ENCODE data around the gene HDAC6.

Gene HDAC6

DNA sequence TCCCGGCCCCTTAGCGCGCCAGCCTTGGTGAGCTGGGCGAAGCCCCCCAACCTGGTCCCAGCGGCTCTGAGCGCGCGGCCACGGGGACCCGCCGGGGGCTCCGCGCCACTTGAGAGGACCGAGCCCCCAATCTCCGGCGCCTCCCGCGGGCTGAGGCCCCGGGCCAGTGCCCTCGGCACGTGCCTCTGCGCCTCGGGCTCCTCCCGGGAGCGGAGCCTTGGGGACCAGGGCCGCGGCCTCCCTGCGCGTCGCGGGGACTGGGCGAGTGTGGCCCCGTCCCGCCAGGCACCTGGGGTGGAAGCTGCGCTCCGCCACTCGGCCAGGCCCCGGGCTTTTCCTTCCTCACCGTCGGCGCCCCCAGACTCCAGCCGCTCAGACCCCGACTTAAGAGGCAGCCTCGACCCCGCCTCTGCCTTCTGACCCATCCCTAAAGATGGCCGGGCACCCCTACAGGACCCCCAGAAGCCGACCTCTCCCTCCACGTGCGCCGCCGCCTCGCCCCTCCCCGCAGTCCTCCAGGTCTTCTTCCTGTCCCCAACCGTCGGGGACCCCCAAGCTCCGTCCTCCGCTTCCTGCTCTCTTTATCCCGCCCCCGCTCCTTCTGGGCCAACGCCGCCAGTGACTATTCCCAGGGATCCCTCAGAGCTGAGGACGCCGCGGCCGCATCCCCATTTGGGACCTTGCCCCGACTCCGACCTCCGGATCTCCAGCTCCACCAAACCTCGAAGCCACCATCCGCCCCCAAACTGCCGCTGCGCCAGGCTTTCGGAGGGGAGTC, 25.2 kb downstream of the HDAC6 start:
- Histone ChIP-seq H3K9ac (ENCODE audit: insufficient read length, low read depth) (no peak overlapping the region), H3K36me3 (ENCODE audit: insufficient read depth, insufficient read length, low read length) (peaks cover 35% of the 10 kb centered on the region), H3K9me3 (ENCODE audit: insufficient read depth, low read length) (no peaks in the 10 kb centered on the region; the same call in 1 of the 2 replicates), H3K27me3 (ENCODE audit: insufficient read depth, insufficient read length) (peaks cover 31% of the 10 kb centered on the region), H3K4me3 (ENCODE audit: insufficient read length, low read depth) (no peak overlapping the region), H3K4me1 (ENCODE audit: insufficient read depth, insufficient read length) (peaks cover 5% of the 10 kb centered on the region)
- no peak for DNase-seq (ENCODE audit: low read depth, low spot score)
- TF ChIP-seq ZNF274 (IDR thresholded peaks at IDR 0.05; ENCODE audit: low read depth, low read length), result no peak
- TF ChIP-seq YY1 (IDR thresholded peaks at IDR 0.05; ENCODE audit: insufficient read depth, insufficient read length), result no peak
- TF ChIP-seq SUZ12 (IDR thresholded peaks at IDR 0.05; ENCODE audit: extremely low read depth, insufficient read depth, insufficient read length), result no peak

GRCh38 chrX:48827654-48827968, 25.7 kb downstream of the HDAC6 start:
- peaks cover 36% of the 10 kb centered on the region for H3K27me3 ChIP-seq (ENCODE audit: insufficient read depth, insufficient read length)
- H3K4me1 ChIP-seq (ENCODE audit: insufficient read depth, insufficient read length), result peaks cover 5% of the 10 kb centered on the region
- H3K9me3 ChIP-seq (ENCODE audit: insufficient read depth, low read length), result no peaks in the 10 kb centered on the region; the same call in 1 of the 2 replicates
- no peak for DNase-seq (ENCODE audit: low read depth, low spot score)
- TF ChIP-seq YY1 (IDR thresholded peaks at IDR 0.05; ENCODE audit: insufficient read depth, insufficient read length) (no peak), SUZ12 (IDR thresholded peaks at IDR 0.05; ENCODE audit: extremely low read depth, insufficient read depth, insufficient read length) (no peak), ZNF274 (IDR thresholded peaks at IDR 0.05; ENCODE audit: low read depth, low read length) (no peak)
- H3K9ac ChIP-seq (ENCODE audit: insufficient read length, low read depth), result no peak overlapping the region
- no peak overlapping the region for H3K4me3 ChIP-seq (ENCODE audit: insufficient read length, low read depth)
- H3K36me3 ChIP-seq (ENCODE audit: insufficient read depth, insufficient read length, low read length), result peaks cover 29% of the 10 kb centered on the region

- H3K4me1 ChIP-seq (ENCODE audit: insufficient read depth, insufficient read length), result peaks cover 6% of the 10 kb centered on the region
- no peak for DNase-seq (ENCODE audit: low read depth, low spot score)
- peaks cover 14% of the 10 kb centered on the region for H3K36me3 ChIP-seq (ENCODE audit: insufficient read depth, insufficient read length, low read length)
- no peaks in the 10 kb centered on the region; the same call in 1 of the 2 replicates for H3K9me3 ChIP-seq (ENCODE audit: insufficient read depth, low read length)
- no peak overlapping the region for H3K4me3 ChIP-seq (ENCODE audit: insufficient read length, low read depth)
- H3K27me3 ChIP-seq (ENCODE audit: insufficient read depth, insufficient read length), result peaks cover 52% of the 10 kb centered on the region
- no peak for TF ChIP-seq YY1 (IDR thresholded peaks at IDR 0.05; ENCODE audit: insufficient read depth, insufficient read length)
- no peak for TF ChIP-seq ZNF274 (IDR thresholded peaks at IDR 0.05; ENCODE audit: low read depth, low read length)
- no peak overlapping the region for H3K9ac ChIP-seq (ENCODE audit: insufficient read length, low read depth)
These were observed 27.3 kb downstream of the HDAC6 start for GRCh38 chrX:48829016-48829735.

- Histone ChIP-seq H3K9me3 (ENCODE audit: insufficient read depth, low read length) (no peaks in the 10 kb centered on the region), H3K4me3 (ENCODE audit: insufficient read length, low read depth) (peak overlapping the region; percentile 51), H3K36me3 (ENCODE audit: insufficient read depth, insufficient read length, low read length) (no peaks in the 10 kb centered on the region), H3K27me3 (ENCODE audit: insufficient read depth, insufficient read length) (peaks cover 72% of the 10 kb centered on the region), H3K9ac (ENCODE audit: insufficient read length, low read depth) (peak overlapping the region; percentile 61), H3K4me1 (ENCODE audit: insufficient read depth, insufficient read length) (peaks cover 10% of the 10 kb centered on the region)
- TF ChIP-seq YY1 (IDR thresholded peaks at IDR 0.05; ENCODE audit: insufficient read depth, insufficient read length), result no peak
- DNase-seq (ENCODE audit: low read depth, low spot score), result no peak
These were observed 29.5 kb downstream of the HDAC6 start for GRCh38 chrX:48831136-48831908.

GRCh38 chrX:48831909-48832291, 30.0 kb downstream of the HDAC6 start:
- no peaks in the 10 kb centered on the region for H3K36me3 ChIP-seq (ENCODE audit: insufficient read depth, insufficient read length, low read length)
- DNase-seq (ENCODE audit: low read depth, low spot score), result no peak
- H3K9ac ChIP-seq (ENCODE audit: insufficient read length, low read depth), result peak overlapping the region; percentile 61
- peaks cover 10% of the 10 kb centered on the region for H3K4me1 ChIP-seq (ENCODE audit: insufficient read depth, insufficient read length)
- peak overlapping the region; percentile 51 for H3K4me3 ChIP-seq (ENCODE audit: insufficient read length, low read depth)
- H3K27me3 ChIP-seq (ENCODE audit: insufficient read depth, insufficient read length), result peaks cover 78% of the 10 kb centered on the region
- no peaks in the 10 kb centered on the region for H3K9me3 ChIP-seq (ENCODE audit: insufficient read depth, low read length)
- TF ChIP-seq YY1 (IDR thresholded peaks at IDR 0.05; ENCODE audit: insufficient read depth, insufficient read length) (no peak), ZNF274 (IDR thresholded peaks at IDR 0.05; ENCODE audit: low read depth, low read length) (no peak), SUZ12 (IDR thresholded peaks at IDR 0.05; ENCODE audit: extremely low read depth, insufficient read depth, insufficient read length) (no peak)

DNA sequence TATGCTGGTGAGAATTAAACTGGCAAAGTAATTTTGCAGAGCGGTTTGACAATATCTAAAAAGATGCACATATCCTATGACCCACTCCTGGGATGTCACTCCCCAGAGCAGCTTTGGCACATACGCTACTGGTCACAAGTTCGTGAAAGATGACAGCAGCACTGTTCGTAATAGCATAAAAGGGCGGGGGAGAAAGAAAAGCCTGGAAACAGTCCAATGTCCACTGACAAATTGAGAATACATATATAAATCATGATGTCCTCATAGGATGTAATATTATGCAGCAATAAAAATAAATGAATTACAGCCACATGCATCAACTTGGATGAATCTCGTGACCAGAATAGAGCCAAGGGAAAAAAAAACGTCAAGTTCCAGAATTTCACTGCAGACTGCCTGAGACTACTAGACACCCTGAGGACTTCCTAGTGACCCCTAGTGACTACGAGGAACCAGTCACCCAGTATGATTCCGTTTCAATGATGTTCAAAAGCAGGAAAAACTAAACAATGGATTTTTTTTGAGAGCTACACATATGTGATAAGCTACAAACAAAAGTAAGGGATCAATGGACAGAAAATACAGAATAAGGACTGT, 31.8 kb downstream of the HDAC6 start:
- peaks cover 78% of the 10 kb centered on the region for H3K27me3 ChIP-seq (ENCODE audit: insufficient read depth, insufficient read length)
- no peak overlapping the region for H3K4me3 ChIP-seq (ENCODE audit: insufficient read length, low read depth)
- peaks cover 7% of the 10 kb centered on the region for H3K4me1 ChIP-seq (ENCODE audit: insufficient read depth, insufficient read length)
- no peak for DNase-seq (ENCODE audit: low read depth, low spot score)
- H3K9me3 ChIP-seq (ENCODE audit: insufficient read depth, low read length), result no peaks in the 10 kb centered on the region
- TF ChIP-seq YY1 (IDR thresholded peaks at IDR 0.05; ENCODE audit: insufficient read depth, insufficient read length), result no peak
- TF ChIP-seq SUZ12 (IDR thresholded peaks at IDR 0.05; ENCODE audit: extremely low read depth, insufficient read depth, insufficient read length), result no peak
- TF ChIP-seq ZNF274 (IDR thresholded peaks at IDR 0.05; ENCODE audit: low read depth, low read length), result no peak
- H3K36me3 ChIP-seq (ENCODE audit: insufficient read depth, insufficient read length, low read length), result no peaks in the 10 kb centered on the region
- H3K9ac ChIP-seq (ENCODE audit: insufficient read length, low read depth), result no peak overlapping the region

DNA sequence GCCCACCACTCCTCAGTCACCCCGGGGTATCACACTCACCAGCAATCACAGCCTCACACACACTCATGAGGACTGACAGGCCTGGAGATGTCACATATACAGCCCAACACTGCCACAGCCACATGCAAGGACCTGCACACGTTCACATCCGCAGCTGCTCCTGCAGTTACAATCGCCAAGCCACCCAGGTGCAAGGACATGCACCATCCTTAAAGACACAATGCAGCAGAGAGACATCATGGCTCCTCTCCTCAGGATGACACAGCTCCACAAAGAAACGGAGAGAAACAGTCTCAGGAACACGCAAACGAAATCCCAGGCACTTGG, 32.5 kb downstream of the HDAC6 start:
- Histone ChIP-seq H3K9ac (ENCODE audit: insufficient read length, low read depth) (no peak overlapping the region), H3K27me3 (ENCODE audit: insufficient read depth, insufficient read length) (peaks cover 75% of the 10 kb centered on the region)
- no peak for DNase-seq (ENCODE audit: low read depth, low spot score)

More for the DNA sequence above, 32.5 kb downstream of the HDAC6 start:
- no peaks in the 10 kb centered on the region for H3K36me3 ChIP-seq (ENCODE audit: insufficient read depth, insufficient read length, low read length)
- no peaks in the 10 kb centered on the region for H3K9me3 ChIP-seq (ENCODE audit: insufficient read depth, low read length)
- peaks cover 7% of the 10 kb centered on the region for H3K4me1 ChIP-seq (ENCODE audit: insufficient read depth, insufficient read length)
- no peak for TF ChIP-seq YY1 (IDR thresholded peaks at IDR 0.05; ENCODE audit: insufficient read depth, insufficient read length)
- TF ChIP-seq ZNF274 (IDR thresholded peaks at IDR 0.05; ENCODE audit: low read depth, low read length), result no peak
- no peak for TF ChIP-seq SUZ12 (IDR thresholded peaks at IDR 0.05; ENCODE audit: extremely low read depth, insufficient read depth, insufficient read length)
- H3K4me3 ChIP-seq (ENCODE audit: insufficient read length, low read depth), result peak overlapping the region; percentile 49

Measured in NT2/D1 (cell line).